NCI-H1092 treated with DMSO at 0.1 percent for 48 hours (cell line): ENCODE measurements around the gene SIX5.

Experiments
- DNase-seq: peaks from one replicate; lab custom pipeline; 2025; lab: John Stamatoyannopoulos, UW

SIX5 gene

DNA sequence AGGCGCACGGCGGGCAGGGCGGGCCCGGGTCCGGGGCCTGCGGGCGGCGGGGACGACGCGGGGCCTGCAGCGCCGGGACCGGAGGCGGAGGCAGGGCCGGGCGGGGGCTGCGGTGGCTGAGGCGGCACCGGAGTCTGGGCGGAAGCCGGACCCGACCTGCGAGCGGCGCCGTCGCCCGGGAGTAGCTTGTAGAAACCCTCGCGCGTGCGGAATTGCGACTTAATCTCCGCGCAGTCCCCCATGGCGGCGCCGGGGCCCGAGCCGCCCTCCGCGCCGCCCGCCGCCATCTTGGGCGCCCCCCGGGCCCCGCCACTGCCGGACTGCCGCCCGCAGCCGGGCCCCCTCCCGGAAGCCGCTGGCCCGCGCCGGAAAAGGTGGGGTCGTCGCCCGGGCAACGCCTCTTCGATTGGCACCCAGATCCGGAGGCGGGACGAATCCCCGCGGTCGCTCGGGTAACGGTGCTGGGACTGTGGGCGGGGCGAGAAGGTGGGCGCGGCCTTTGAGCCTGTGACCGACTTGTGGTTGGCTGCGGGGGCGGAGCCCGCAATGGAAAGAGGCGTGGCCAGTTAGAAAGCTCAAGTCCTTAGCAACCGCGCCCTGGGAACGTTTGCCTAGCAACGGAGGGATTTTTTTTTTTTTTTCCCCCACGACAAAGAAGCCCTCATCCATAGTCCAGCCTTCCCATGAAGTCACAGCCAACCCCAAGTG, 23.6 kb upstream of the SIX5 start, which contains the start of gene DMWD:
TSS of gene DMWD (minus strand) at position 376 of the 708 bp plus-strand sequence. CDS start at position 287, 89 bp downstream.
- peak; percentile 96 for DNase-seq

DNA sequence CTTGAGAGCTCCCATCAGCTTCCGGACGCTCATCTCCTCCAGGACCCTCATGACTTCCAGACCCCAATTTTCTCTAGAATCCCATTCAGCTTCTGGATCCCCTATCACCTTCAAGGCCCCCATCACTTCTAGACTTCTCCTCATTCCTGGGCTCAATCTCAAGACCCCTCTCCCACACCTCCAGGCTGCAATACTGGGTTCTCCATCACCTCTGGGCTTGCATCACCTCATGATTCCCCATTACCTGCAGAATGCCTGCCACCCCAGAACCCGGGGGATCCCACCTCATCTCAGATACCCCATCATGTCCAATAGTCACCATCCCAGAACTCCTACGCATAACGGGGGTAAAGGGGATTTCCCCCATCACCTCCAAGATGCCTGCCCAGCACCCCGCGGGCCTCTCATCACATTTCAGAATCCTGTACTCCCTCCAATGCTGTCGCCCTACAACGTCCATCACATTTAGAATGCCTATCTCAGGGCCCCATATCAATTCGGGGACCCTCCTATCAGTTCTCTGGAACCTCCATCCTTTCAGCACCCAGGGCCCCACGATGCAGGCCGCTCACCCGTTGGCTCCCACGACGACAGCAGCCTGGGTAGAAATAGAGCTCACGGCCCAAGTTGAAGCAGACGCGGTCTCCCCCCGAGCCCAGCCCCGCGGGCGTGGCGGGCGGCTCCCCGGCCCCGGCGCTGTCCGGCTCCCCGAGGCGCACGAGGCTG, 22.9 kb upstream of the SIX5 start:
- DNase-seq = no peak

DNA sequence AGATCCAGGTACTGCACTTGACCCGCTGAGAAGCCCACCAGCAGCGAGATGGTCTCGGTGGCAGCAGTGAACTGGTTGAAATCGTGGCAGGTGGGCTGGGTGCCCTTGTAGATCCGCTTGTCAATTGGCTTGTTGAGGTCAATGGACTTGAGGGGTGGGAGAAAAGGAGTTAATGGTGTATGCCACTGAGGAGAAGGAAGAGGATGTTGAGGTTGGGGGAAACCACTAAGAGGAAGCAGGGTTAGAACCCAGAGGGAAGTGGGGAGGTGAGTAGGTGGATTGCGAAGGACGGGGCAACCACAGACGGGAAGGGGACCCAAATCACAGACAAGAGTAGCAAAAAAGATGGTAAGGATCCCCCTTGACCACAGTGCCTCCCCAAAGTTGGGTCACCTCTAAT, 21.9 kb upstream of the SIX5 start:
- no peak for DNase-seq

DNA sequence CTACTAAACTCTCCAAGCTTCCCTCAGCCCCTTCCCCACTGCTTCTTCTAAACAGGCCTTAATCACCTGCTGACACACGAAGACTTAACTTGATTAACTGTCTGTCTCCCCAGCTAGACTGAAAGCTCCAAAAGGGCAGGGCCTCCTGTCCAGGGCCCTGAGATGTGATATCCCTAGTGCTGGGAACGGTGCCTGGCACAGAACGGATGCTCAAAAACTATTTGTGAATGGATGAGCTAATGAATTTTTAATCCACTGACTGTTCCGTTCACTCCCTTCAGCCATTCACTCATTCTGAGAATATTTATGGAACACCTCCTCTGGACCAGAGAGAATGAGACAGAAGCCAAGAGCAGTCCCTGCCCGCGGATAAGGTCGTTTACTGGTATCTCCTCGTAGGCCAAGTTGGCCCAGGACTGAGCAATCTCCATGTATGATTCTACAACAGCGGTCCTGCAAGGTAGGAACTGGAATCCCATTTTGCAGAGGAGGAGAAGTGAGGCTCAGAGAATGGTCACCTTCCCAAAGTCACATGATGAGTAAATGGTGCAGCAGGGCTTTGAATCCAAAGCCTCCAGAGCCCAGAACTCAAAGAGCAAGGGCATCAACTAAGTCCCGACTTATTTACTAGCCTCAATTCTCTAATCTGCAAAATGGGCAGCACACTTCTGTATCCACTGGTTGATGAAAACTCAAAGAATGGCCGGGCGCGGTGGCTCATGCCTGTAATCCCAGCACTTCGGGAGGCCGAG, 20.2 kb upstream of the SIX5 start:
- DNase-seq = no peak

DNA sequence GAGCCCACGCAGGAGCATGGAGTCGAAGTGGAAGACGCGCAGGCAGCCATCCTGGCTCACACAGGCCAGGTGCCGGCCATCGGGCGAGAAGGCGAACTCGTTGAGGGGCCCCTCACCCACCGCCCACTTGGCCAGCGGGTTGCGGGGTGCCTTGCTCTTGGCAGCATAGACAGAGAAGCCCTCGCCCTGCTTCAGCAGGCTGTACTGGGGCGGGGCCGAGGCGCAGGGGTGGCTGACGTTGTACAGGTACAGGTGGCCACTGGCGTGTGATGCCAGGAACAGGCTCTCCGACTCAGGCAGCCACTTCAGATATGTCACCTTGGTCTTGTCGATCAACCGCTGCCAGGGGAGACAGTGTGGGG, 17.5 kb upstream of the SIX5 start:
- no peak for DNase-seq

DNA sequence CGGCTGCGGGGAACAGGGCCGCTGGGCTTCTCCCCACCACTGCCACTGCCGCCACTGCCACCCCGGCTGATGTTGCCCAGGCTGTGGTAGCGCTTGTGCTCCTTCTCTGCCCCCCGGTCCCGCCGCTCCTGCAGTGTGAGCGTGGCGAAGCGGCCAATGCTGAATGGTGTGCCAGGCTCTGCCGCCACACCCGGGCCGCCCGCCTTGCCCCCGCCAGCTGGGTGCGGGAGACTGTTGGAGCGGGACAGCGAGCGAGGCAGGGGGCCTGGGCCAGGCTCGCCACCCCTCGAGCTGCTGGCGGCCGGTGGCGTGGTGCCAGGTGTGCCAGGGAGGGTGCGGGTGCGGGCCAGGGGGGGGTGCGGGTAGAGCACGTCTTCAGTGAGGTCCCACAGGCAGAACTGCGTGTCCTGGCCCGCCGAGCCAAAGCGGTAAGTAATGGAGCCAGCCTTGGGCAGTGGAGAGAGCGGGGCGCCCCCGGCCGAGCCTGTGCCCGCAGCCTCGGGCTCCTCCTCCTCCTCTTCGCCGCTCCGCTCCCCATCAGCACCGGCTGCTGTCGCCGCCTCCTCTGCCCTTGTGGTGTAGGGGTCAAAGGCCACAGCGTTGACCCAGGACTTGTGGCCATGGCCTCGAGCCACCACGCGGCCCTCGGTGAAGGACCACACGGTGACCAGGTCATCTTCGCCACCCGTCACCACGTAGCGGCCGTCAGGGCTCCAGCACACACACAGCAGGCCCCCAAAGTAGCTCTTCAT, 16.9 kb upstream of the SIX5 start:
- no peak for DNase-seq

DNA sequence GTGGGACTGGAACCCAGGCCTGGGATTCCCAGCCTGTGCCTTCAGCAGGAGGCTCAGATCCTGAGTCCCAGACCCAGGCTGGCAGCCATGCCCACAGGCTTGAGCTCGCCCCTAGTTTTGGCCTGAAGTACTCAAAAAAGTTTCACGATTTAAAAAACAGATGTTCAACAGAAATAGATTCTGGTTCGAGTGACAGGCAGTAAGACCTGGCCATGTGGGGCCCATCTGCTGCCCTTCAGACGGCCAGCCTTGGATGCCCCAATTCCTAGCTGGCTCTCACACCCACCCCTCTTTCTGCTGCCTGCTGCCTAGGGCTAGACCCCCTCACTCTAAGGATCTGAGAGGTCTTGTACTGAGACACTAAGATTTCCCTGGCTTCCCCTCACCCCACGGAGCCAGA, 16.0 kb upstream of the SIX5 start:
- no peak for DNase-seq

DNA sequence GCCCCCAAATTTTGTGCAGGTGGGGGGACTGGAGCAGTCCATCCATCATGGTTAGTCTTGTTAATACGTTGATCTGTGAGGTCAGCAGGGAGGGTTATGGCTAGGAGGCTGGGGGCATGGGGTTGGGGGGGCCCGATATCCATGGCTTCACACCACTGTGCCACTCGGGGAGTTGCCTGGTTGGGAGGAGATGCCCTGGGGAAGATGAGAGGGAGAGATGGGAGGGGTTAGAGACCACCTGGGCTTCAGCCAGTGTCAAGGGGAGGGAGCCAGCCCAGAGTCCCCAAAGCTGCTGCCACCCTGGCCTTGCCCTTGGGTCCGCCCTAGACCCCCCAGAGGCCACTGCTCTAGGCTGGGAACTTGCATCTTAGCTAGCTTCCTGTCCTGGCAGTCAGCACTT, 15.0 kb upstream of the SIX5 start:
- no peak for DNase-seq

DNA sequence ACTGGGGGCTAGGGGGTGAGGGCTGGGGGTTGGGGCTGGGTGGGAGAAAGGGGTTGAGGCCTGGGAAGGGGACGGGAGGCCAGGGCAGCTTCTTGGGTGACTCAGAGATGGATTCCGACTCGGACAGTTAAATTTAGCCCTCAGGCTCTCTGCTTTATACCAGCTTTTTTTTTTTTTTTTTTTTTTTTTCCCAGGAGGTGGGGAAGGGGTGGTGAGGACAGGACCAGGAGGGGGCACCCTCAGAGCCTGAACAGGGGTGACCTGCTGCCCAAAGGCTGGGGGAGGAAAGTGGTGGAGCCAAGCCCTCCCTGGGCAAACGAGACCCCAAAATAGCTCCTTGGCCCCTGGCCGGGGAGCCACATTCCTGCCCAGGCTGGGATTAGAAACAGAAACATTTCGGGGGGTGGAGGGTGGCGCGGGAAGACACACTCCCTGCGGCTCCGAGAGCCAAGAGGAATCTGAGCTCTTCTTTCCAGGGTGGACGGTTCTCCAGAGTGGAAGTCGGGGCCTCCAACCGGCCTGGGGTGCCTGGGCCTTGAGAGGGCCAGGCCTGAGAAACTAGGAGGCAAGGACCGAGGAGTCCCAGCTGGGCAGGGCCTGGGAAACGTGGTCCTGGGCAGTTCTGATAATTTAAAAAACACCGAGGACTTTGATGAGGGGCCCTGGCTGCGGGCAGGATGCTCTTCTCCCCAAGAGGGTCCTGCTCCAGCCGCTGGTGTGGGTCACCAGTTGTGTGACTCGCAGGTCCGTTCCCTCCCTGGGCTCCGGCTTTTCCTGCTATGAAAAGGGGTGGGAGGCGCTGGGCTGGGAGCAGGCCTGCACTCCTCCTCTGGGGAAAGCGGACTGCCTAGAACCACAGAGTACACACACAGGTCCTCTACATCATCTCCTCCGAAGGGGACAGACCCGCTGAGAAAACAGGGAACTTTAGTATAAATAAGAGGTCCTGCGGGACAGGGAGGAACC, 14.1 kb upstream of the SIX5 start:
- DNase-seq = no peak

DNA sequence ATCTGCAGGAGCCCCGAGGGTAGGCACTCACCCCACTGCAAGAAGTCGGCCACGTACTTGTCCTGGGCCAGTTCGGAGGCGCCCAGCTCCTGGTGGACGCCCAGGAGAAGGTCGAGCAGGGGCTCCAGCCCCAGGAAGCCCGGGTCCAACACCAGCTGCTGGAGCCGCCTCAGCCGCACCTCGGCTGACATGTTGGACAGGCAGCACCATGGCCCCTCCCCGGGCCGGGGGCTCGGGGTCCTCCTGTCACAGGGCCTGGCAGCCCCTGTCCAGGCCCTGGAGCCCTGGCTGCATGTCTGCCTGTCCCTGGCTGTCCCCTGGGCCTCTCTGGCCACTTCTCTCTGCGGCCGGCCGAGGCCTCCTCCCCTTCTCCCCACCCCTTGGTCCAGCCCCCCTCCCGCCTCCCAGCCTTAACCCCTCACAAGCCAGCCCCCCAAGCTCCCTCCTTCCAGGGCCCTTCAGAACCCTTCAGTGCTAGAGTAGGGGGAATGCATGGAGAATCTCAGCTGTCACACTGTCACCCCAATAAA, 13.2 kb upstream of the SIX5 start, which contains the start of gene DMPK:
TSS of gene DMPK (minus strand) at position 329 of the 530 bp plus-strand sequence. CDS start at position 191, 138 bp downstream.
- DNase-seq = no peak

DNA sequence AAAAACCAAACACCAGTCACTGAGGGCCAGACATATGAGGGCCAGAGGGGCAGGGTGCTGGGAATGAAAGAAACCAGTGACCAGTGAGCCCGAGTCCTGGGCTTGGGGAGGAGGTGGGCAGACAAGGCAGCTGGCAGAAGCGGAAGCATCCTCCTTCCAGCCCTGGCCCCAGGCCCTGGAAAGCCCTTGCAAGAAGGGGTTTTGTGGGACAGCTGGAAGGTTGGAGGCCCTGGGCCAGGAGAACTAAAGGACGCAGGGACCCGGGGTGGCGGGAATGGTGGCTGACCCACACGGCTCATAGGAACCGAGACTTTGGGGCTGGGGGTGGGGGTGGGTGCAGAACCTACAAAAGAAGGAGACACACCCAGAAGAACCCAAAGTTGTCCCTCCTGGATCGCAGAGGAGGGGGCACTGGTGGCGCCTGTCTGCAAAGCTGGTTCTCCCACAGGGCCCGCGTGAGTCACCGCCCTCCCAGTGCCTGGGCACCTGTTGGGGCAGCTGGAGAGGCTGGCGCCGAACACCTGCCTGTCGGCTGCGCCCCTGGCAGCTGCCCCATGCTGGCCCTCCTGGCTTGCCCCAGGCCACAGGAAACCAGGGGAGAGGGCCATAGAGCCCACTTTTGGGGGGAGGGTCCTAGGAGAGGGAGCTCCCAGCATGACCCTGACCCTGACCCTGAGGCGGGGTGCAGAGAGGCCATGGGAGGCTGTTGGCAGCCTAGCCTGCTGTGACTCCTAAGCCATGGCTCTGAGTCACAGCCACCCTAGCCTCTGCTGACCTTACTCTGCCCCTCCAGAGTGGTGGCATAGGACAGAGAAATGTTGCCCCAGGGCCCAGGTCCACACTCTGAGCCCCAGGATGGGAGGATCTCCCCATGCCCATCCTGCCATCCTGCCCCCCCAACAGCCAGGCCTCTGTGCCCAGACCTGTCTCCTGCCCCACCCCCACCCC, 12.4 kb upstream of the SIX5 start:
- DNase-seq = peak; percentile 47

DNA sequence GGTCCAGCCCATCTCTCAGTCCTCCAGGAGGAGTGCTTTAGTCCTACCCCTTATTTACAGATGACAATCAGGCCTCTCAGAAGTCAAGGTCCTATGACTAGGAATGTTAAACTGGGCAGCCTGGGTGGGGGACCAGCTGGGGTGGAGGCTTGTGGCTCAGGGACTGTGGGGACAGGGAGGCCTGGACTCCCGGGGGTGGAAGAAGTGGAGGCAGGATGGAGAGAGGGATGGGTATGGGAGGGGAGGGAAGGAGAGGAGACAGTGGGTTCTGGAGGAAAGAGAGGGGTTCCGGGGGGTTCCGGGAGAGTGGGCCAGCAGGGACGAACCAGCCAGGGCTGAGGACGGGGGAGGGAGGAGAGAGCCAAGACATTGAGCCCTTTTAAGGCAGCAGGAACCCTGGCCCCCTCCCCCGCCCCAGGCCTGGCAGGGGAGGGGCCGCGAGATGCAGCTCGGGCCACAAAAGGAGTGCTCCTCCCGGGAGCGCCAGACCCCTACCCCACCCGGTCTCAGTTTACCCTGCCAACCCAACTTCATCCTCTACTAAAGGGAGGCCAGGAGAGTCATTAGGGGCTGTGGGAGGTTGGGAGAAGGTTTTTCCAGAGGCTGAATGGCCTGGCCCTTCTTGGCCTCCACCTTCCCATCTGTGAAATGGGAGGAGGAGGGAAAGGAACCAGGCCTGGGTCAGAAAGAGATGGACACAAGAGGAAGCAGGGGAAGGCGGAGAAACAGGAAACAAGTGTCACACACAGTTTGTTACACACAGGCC, 11.6 kb upstream of the SIX5 start:
- no peak for DNase-seq

DNA sequence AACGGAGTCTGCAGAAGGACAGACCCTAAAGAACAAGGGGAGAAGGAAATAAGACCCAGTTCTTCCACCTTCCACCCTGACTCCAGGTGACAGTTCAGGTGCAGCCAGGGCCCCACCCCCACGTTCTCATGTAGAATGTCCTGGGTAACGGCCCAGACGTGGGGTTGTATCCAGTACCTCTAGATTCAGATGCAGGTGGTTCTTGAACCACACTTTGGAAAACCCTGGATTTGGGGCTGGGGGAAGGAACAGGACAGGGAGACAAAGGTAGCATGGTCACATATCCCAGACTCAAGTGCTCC, 11.0 kb upstream of the SIX5 start:
- no peak for DNase-seq

DNA sequence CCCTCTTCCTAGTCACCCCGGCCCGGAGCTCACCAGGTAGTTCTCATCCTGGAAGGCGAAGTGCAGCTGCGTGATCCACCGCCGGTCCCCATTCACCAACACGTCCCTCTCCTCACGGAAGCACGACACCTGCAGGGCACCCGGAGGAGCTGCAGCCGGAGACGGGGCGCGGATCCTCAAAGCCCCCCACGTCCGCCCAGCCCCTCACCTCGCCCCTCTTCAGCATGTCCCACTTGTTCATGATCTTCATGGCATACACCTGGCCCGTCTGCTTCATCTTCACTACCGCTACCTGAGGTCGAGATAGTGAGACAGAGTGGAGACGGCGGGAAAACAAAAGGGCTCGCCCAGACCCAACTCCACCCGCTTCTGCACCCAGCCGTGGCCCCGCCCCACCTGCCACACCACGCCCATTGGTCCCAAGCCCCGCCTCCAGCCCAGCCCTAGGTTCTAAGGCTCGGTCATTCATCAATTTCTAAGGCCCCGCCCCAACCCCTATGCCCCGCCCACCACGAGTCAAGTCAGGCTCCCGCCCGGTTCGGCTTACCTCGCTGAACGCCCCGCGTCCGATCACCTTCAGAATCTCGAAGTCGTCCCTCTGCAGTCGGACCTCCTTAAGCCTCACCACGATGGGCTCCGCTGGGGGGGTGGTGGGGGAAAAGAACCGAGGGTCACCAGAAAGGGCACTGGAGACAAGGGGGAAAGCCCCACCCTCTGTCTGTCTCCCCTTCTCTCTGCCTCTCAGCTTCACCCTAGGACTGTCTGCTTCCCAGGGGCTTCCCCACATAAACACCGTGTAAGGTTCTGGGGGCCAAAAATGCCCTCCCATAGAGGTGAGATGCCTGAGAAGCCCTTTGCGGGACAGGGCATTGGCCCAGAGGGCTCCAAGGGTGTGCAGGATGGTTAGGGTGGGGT, 10.4 kb upstream of the SIX5 start:
- DNase-seq = peak; percentile 84

DNA sequence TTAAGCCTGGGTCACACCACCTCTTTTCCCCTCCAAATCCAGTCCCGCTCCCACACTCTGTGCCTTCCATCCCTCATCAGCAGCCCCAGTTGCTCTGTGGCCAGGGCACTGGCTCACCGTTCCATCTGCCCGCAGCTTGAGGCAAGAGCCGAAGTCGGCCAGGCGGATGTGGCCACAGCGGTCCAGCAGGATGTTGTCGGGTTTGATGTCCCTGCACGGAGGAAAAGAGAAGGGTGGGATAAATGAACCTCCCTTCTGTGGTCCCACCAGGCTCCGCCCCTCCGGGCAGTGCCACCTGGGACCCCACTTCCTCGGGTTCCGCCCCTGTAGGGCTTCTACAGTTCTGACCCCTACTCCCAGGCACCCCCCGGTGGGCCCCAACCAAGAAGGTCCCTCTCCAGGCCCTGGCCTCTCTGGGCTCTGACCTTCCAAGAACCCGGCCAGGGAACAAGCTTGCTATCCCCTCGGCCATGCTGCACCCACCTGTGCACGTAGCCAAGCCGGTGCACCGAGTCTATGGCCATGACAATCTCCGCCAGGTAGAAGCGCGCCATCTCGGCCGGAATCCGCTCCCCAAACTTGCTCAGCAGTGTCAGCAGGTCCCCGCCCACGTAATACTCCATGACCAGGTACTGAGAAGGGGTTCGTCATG, 9.1 kb upstream of the SIX5 start:
- no peak for DNase-seq

DNA sequence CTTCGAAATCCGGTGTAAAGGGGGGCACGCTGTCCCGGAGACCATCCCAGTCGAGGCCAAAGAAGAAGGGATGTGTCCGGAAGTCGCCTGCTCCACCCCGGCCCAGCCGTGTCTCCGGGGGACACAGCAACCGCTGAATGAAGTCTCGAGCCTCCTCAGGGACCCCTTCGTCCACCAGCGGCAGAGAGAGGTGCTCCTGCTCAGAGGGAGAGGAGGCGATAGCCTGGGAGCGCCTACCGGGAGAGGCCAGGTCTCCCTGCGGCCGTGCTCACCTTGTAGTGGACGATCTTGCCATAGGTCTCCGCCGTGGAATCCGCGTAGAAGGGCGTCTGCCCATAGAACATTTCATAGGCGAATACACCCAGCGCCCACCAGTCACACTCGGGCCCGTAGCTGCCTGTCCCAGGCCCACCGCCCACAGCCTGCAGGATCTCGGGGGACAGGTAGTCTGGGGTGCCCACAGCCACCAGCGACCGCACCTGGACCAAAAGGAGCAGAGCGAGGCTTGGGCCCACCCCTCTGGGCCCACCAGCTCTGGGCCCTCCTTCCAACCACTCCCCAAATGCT, 8.4 kb upstream of the SIX5 start:
- DNase-seq = no peak

DNA sequence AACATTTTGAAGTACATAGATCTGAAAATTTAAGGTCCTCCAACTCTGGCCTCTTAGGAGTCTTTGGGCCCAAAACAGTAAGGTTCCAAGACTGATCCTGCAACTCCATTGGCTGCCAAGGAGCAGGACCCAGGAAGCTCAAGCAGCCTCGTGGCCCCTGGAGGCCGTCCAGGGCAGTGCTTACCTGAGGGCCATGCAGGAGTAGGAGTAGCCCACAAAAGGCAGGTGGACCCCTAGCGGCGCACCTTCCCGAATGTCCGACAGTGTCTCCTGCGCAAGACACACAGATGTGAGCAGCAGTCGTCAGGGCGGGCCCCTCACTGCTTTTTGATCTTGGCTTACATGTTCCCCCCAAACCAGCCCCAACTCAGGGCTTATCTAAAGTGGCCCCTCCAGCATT, 5.7 kb upstream of the SIX5 start:
- no peak for DNase-seq
